Smooth muscle cell (in vitro differentiated cells): ENCODE measurements around the gene ERBB2. TPM values are rescaled to one million over a fixed set of nuclear protein-coding genes. Genes with fewer than 3 reads are reported as not detected.

Experiments
- DNase-seq: peaks from one replicate; lab custom pipeline; 2025; ENCODE audit not compliant: unreplicated experiment; lab: John Stamatoyannopoulos, UW
- H2AFZ ChIP-seq: fragments of 200-600 bp; sonication (generic); 2 replicates; pipeline ENCODE4 v1.6.0; 2016; ENCODE audit warnings: antibody characterized with exemption, low read depth, mild to moderate bottlenecking
- H3F3A ChIP-seq: fragments of 200-600 bp; sonication (generic); 2 replicates; pipeline ENCODE4 v1.6.0; 2017; ENCODE audit warnings: antibody characterized with exemption, low read depth
- H3K27ac ChIP-seq: fragments of 200-600 bp; sonication (generic); 2 replicates; pipeline ENCODE4 v1.5.1; 2016; ENCODE audit warnings: low read depth, mild to moderate bottlenecking
- H3K27me3 ChIP-seq: fragments of 200-600 bp; sonication (generic); 2 replicates; pipeline ENCODE4 v1.6.1; 2016; ENCODE audit warnings: low read depth, mild to moderate bottlenecking
- H3K36me3 ChIP-seq: fragments of 200-600 bp; sonication (generic); 2 replicates; pipeline ENCODE4 v1.5.1; 2016; ENCODE audit warnings: low read depth
- H3K4me1 ChIP-seq: fragments of 200-600 bp; sonication (generic); 2 replicates; pipeline ENCODE4 v1.5.1; 2016; ENCODE audit warnings: low read depth
- H3K4me2 ChIP-seq: fragments of 200-600 bp; sonication (generic); 2 replicates; pipeline ENCODE4 v1.6.0; 2016; ENCODE audit warnings: mild to moderate bottlenecking
- H3K4me3 ChIP-seq: fragments of 200-600 bp; sonication (generic); 2 replicates; pipeline ENCODE4 v1.5.1; 2016; ENCODE audit warnings: mild to moderate bottlenecking
- H3K79me2 ChIP-seq: fragments of 200-600 bp; sonication (generic); 2 replicates; pipeline ENCODE4 v1.6.0; 2016; ENCODE audit warnings: low read depth, mild to moderate bottlenecking
- H3K9ac ChIP-seq: fragments of 200-600 bp; sonication (generic); 2 replicates; pipeline ENCODE4 v1.6.0; 2016; ENCODE audit warnings: low read depth
- H3K9me3 ChIP-seq: fragments of 200-600 bp; sonication (generic); replicated peaks from 2 replicates; pipeline ENCODE4 v1.5.1; 2016; ENCODE audit warnings: low read depth
- H4K20me1 ChIP-seq: fragments of 200-600 bp; sonication (generic); 2 replicates; pipeline ENCODE4 v1.6.0; 2016; ENCODE audit warnings: low read depth
- WGBS: methylation state at CpG from one replicate; pipeline ENCODE4 v1.1.7; 2016; ENCODE audit warnings: low lambda C conversion rate; 5-methylcytosine and 5-hydroxymethylcytosine counted together
- polyA plus RNA-seq: library from polyadenylated mRNA; unstranded; fragments of >200 nt; fragmentation: Nextera tagmentation; extraction: Ambion mirVana; gene quantifications from 2 replicates; pipeline ENCODE4 v1.2.1, GENCODE V29; 2016
- total RNA-seq: library from RNA; depleted of rRNA; stranded (reverse); fragments of >200 nt; gene quantifications from 2 replicates; pipeline ENCODE4 v1.2.3, GENCODE V29; 2014
- TF ChIP-seq, protein P1 (sequence below): fragments of 200-600 bp; sonication (generic); IDR thresholded peaks from 2 replicates; pipeline ENCODE4 v1.5.1; 2017; ENCODE audit warnings: borderline replicate concordance, mild to moderate bottlenecking, antibody characterized with exemption; ENCODE audit not compliant: insufficient read depth, poor library complexity, severe bottlenecking

Gene ERBB2
- total and polyA plus RNA-seq, 2 experiments from 2014 or later = 49.4 to 53.6 TPM

DNA sequence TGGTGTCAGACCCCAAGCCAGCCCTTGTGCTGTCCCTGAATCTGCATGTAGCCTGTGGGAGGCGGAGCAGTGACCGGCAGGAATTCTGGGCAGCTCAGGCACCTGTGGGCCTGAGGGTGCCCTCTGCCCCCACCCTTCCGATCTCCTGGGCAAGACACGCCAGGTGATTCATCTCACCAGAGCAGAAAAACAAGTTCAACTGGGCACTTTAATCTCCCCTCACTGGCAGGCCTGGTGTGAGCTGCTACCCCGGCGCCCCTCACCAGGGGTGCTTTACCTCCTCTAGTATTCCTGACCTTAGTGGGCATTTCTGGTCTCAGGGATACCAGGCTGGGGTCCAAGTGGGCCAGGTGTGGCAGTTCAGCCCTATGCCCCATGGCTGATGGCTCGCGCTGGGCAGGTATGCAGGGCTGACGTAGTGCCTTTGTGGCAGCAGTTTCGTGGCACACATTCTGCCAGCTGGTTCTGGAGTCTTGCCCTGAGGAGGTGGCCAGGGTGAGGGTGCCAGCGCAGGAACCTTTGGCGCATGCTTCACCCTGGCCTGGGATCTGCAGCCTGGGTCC, 6.0 kb downstream of the ERBB2 start:
- Histone ChIP-seq H3K9ac (no peak overlapping the region), H3K36me3 (no peaks in the 10 kb centered on the region), H3K27me3 (no peaks in the 10 kb centered on the region), H4K20me1 (peaks cover 62% of the 10 kb centered on the region), H3K4me3 (no peak overlapping the region), H3K27ac (no peak overlapping the region), H2AFZ (no peak overlapping the region), H3K79me2 (peaks cover 27% of the 10 kb centered on the region), H3F3A (no peaks in the 10 kb centered on the region), H3K4me1 (peaks cover 26% of the 10 kb centered on the region), H3K9me3 (no peaks in the 10 kb centered on the region), H3K4me2 (no peak overlapping the region)
- DNase-seq = no peak
- TF ChIP-seq, protein P1, sequence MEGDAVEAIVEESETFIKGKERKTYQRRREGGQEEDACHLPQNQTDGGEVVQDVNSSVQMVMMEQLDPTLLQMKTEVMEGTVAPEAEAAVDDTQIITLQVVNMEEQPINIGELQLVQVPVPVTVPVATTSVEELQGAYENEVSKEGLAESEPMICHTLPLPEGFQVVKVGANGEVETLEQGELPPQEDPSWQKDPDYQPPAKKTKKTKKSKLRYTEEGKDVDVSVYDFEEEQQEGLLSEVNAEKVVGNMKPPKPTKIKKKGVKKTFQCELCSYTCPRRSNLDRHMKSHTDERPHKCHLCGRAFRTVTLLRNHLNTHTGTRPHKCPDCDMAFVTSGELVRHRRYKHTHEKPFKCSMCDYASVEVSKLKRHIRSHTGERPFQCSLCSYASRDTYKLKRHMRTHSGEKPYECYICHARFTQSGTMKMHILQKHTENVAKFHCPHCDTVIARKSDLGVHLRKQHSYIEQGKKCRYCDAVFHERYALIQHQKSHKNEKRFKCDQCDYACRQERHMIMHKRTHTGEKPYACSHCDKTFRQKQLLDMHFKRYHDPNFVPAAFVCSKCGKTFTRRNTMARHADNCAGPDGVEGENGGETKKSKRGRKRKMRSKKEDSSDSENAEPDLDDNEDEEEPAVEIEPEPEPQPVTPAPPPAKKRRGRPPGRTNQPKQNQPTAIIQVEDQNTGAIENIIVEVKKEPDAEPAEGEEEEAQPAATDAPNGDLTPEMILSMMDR = no peak
- 89% methylated on average over 12 of the region's 12 CpGs for WGBS

DNA sequence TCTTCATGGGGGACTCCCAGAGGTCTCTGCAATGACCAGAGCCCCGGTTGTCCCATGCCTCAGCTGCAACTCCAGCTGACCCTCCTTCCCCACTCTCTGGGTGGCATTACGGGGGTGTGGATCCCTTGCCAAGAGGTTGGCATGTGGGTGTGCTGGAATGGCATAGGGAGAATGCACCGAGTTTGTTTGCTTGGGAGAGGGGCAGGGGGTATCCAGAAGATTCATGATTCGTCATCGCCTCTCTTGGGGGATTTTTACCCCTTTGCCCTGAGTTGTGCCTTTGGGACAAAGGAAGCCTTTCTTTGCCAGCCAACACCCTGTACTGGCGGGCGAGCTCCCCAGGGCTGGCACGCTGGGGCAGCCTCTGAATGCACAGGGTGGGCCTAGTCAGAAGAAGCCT, 6.5 kb downstream of the ERBB2 start:
- DNase-seq = no peak
- no peak overlapping the region for H2AFZ ChIP-seq
- TF ChIP-seq, protein P1 = no peak
- WGBS = 94% methylated on average over 8 of the region's 8 CpGs
- no peak overlapping the region for H3K9ac ChIP-seq
- peaks cover 21% of the 10 kb centered on the region for H3K4me1 ChIP-seq
- H3K4me2 ChIP-seq = no peak overlapping the region
- H3K79me2 ChIP-seq = peaks cover 22% of the 10 kb centered on the region
- no peaks in the 10 kb centered on the region for H3F3A ChIP-seq
- H3K27me3 ChIP-seq = no peaks in the 10 kb centered on the region
- H4K20me1 ChIP-seq = peaks cover 57% of the 10 kb centered on the region
- H3K36me3 ChIP-seq = no peaks in the 10 kb centered on the region
- H3K9me3 ChIP-seq = no peaks in the 10 kb centered on the region
- H3K27ac ChIP-seq = no peak overlapping the region
- no peak overlapping the region for H3K4me3 ChIP-seq

GRCh38 chr17:39706921-39707337, 7.1 kb downstream of the ERBB2 start:
- H3K9me3 ChIP-seq = no peaks in the 10 kb centered on the region
- H3K4me3 ChIP-seq = no peak overlapping the region
- H2AFZ ChIP-seq = no peak overlapping the region
- no peak for DNase-seq
- TF ChIP-seq, protein P1 = no peak
- H4K20me1 ChIP-seq = peaks cover 52% of the 10 kb centered on the region
- H3K4me2 ChIP-seq = no peak overlapping the region
- 95% methylated on average over 7 of the region's 7 CpGs for WGBS
- H3K4me1 ChIP-seq = peaks cover 19% of the 10 kb centered on the region
- H3K27me3 ChIP-seq = no peaks in the 10 kb centered on the region
- no peak overlapping the region for H3K27ac ChIP-seq
- no peak overlapping the region for H3K9ac ChIP-seq
- H3K36me3 ChIP-seq = no peaks in the 10 kb centered on the region
- H3F3A ChIP-seq = no peaks in the 10 kb centered on the region
- H3K79me2 ChIP-seq = peaks cover 18% of the 10 kb centered on the region
